WTC11 (cell line): ENCODE data around the gene GCAT.

ENCODE experiments used
- ARID4B ChIP-seq: sonication (generic); formaldehyde crosslinking; IDR thresholded peaks from 2 replicates; pipeline ENCODE4 v1.8.0; 2023; ENCODE audit warnings: missing genetic modification reagents, mild to moderate bottlenecking, borderline replicate concordance
- CBFB ChIP-seq: sonication (generic); formaldehyde crosslinking; IDR thresholded peaks from 2 replicates; pipeline ENCODE4 v1.8.1; 2022; ENCODE audit warnings: mild to moderate bottlenecking, low read depth, missing genetic modification reagents
- CTCF ChIP-seq: fragments of 200-600 bp; IDR thresholded peaks from 2 replicates; pipeline ENCODE4 v1.8.0; 2022; ENCODE audit warnings: antibody characterized with exemption
- FOXJ3 ChIP-seq: sonication (generic); formaldehyde crosslinking; IDR thresholded peaks from 2 replicates; pipeline ENCODE4 v1.9.0; 2021; ENCODE audit warnings: missing genetic modification reagents, mild to moderate bottlenecking, borderline replicate concordance
- GRHL2 ChIP-seq: fragments of 250-450 bp; sonication (Bioruptor Pico); IDR thresholded peaks from 2 replicates; pipeline ENCODE4 v1.8.0; 2022; ENCODE audit warnings: mild to moderate bottlenecking, moderate library complexity; ENCODE audit not compliant: insufficient replicate concordance, severe bottlenecking
- IRF2 ChIP-seq: sonication (generic); formaldehyde crosslinking; IDR thresholded peaks from 2 replicates; pipeline ENCODE4 v1.8.0; 2022; ENCODE audit warnings: low read depth, missing genetic modification reagents, borderline replicate concordance
- JUN ChIP-seq: sonication (generic); formaldehyde crosslinking; IDR thresholded peaks from 2 replicates; pipeline ENCODE4 v1.8.0; 2023; ENCODE audit warnings: mild to moderate bottlenecking, missing genetic modification reagents
- NR2C2 ChIP-seq: sonication (generic); formaldehyde crosslinking; IDR thresholded peaks from 2 replicates; pipeline ENCODE4 v1.8.0; 2022; ENCODE audit warnings: mild to moderate bottlenecking, missing genetic modification reagents
- SP1 ChIP-seq: sonication (generic); formaldehyde crosslinking; conservative IDR thresholded peaks from 2 replicates; pipeline ENCODE4 v1.8.1; 2022; ENCODE audit warnings: missing genetic modification reagents
- ZNF138 ChIP-seq: sonication (generic); formaldehyde crosslinking; conservative IDR thresholded peaks from 2 replicates; pipeline ENCODE4 v1.8.1; 2022; ENCODE audit warnings: mild to moderate bottlenecking, moderate library complexity, missing genetic modification reagents
- ZNF512 ChIP-seq: sonication (generic); formaldehyde crosslinking; IDR thresholded peaks from 2 replicates; pipeline ENCODE4 v1.8.1; 2022; ENCODE audit warnings: missing genetic modification reagents, borderline replicate concordance

GRCh38 chr22:37803639-37804351 lies 3.9 kb upstream of the GCAT start:
- no peak for TF ChIP-seq CTCF
- TF ChIP-seq CBFB (CRISPR knock-in tag), result no peak
- no peak for TF ChIP-seq FOXJ3
- no peak for TF ChIP-seq JUN (CRISPR knock-in tag)
- no peak for TF ChIP-seq GRHL2 (CRISPR knock-in tag)
- TF ChIP-seq ZNF512 (CRISPR knock-in tag), result no peak
- no peak for TF ChIP-seq ARID4B
- no peak for TF ChIP-seq SP1
- no peak for TF ChIP-seq ZNF138 (CRISPR knock-in tag)
- no peak for TF ChIP-seq NR2C2 (CRISPR knock-in tag)
- TF ChIP-seq IRF2 (CRISPR knock-in tag), result no peak
